Activated effector memory CD4-positive, alpha-beta T cell treated with Interleukin-2 at 50 U/mL for 16 hours (primary cell): ENCODE results near the gene TIMP2.
"Not testable (repeated sequence)": the region's sequence is repeated elsewhere in the genome, so short reads cannot be mapped to it uniquely, and the experiment has no call there.

Experiments used
- DNase-seq: peaks from one replicate; pipeline ENCODE4 v3.0.0-alpha.2; 2020

Gene TIMP2

GRCh38 chr17:78925662-78926555 is 722 bp upstream of the TIMP2 start:
- DNase-seq, result no peak

DNA sequence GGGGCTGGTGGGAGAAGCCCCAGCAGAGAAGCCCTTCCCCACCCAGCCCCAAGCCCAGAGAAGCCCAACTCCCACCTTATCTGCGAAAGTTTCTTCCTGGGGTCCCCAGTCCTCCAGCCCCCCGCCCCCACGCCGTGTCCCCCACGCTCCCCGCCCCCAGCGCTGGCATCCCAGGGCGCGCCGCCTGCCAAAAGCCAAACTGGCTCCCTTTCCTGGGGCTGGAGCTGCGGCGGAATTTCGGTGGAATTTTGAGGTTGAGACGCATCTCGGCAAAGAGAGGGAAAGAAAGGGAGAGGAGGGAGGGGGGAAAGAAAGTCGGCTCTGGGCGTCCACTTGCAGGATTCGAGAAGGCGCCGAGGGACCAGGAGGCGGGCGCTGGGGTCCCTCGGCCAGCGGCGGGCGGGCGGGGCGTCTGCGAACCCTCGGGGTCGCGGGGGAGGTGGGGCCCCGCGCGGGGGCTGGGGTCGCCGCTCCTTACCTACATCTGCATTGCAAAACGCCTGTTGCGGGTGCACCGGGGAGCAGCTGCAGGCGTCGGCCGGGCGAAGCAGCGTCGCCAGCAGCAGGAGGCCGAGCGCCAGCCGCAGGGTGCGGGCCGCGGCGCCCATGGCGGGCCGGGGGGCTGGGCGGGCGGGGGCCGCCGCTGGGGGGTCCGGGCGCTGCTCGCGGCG is 571 bp downstream of the TIMP2 start:
- DNase-seq, result no peak

DNA sequence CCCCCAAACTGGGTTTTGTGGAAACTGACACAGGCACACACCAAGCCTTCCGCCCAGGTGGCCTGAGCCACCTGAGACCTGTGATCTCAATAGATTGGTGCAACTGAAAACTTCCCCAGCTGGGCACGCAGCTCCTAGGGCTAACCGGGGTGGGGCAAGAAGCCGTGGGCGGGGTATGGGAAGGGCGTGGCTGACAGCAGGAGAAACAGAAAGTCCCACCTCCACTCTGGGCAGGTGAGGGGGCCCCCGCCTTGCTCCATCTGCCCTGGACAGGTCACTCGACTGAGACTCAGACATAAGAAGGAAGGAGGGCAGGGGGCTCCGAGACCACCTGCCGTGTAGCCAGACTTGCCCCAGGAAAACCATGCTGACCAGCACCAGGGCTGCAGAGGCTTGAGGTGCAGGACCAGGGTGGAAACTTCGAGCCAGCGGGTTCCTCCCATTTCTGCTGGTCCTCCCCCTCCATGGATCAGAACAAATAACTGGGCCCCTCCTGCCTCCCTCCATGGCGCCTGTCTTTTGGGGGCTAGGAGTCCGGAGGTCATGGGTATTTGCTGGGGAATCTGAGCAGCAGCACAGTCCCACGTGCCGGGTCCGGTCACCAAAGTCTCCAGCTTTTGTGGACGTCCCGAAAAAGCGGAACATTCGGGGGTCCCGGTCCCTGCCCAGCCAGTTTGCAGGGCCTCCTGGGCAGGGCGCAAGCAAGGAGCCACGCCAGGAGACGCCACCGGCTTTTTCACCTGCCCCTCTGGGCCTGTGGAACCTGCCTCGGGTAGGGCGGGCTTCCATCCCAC is 1.3 kb downstream of the TIMP2 start:
- peak; percentile 47 for DNase-seq

DNA sequence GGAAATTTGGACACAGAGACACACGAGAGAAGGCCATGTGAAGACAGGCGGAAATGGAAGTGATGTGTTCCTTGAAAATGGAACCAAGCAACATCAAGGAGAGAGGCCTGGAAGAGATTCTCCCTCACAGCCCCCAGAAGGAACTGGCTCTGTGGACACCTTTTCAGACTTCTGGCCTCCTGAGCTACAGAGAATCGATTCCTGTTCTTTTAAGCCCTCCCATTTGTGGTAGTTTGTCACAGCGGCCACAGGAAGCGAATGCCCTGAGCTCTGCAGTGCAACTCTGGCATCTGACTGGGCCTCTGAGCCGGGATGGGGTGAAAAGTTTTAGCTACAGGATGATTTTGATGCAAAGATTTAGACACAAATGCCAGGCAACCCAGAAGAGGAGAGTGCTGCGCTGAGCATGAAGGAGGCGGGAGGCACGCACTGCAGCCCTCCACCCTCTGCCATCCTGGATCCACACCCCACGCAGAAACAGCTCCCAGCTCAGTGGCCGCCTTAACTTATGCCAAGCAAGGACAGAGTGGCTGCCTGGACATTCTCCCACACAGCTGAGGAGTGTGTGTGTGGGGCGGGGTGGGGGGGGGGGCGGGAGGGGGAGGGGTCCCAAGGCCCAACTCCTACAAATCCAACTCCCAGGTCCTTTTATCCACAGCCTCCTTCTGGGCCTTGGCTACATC is 2.2 kb downstream of the TIMP2 start:
- no peak for DNase-seq

GRCh38 chr17:78921437-78921971 is 3.7 kb downstream of the TIMP2 start:
- DNase-seq, result no peak

DNA sequence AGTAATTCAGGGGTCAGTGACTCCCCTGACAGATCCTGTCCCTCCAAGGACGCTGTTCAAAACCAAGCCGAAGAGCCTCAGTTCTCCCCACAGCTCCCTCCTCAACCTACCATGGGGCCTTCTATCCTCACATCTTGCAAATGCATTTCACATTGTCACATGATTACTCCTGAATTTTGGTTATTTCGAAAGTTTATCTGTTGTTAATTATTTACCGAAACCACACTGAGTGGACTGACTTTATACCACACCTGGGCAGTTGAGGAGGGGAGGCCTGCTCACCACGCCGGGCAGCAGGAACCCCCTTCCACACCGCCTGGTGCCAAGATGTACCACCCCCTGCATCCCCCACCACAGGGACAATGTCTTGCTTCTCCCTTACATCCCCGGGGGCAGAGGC is 4.7 kb downstream of the TIMP2 start:
- DNase-seq, result no peak

- no peak for DNase-seq
These were observed 5.2 kb downstream of the TIMP2 start for GRCh38 chr17:78919861-78920450.

DNA sequence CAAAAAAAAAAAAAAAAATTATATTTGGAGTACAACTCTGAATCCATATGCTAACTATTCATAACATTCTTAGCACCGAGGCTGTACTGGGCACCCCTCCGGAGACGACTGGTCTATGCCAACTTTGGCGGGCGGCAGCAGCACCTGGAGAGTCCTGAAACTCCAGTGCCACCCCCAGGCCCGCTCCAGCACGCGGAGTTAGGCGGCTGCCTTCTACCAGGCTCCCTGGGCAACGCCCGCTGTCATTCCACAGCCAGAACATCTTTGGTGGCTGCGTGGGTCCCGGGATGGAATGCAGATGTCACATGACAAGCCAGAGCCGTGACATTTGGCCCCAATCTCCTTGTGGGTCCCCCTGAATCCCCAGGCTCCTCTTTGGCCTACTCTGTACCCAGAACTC is 6.2 kb downstream of the TIMP2 start:
- DNase-seq, result no peak

DNA sequence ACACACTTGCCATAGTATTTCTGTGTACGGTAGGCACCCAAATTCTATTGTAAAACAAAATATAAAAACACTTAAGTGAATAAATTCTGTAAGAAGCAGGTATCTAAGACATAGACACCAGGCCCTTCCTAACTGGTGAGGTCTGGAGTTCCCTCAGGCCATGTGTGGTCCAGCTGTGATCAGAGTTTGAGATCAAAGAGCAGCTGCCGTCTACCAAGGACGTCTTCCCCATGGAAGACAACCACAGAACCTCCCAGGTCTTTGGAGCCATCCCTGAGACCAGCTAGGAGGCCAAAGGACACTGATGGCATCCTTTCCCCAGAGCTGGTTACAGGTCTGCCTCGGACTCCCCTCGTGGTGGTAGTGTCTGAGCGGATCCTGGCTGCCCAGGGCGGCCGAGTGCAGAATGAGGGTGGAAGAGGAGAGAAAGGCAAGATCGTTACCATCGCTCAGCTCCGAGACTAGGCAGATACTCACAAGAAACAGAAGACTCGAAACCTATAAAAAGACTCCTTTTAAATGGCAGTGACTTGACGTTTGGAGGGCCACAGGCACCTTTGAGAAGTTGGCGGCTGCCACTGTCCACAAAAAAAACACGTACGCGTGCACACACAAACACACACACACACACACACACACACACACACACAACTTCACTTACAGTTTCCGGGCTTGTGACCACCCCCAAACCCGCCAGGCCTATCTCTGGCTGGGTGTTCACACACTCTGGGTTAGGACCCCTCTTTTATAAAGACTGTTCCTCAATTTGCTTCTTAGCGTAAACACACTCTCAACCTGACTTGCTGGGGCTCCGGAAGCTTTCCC is 7.5 kb downstream of the TIMP2 start:
- DNase-seq, result no peak

GRCh38 chr17:78915872-78916632 is 9.1 kb downstream of the TIMP2 start:
- DNase-seq, result no peak

DNA sequence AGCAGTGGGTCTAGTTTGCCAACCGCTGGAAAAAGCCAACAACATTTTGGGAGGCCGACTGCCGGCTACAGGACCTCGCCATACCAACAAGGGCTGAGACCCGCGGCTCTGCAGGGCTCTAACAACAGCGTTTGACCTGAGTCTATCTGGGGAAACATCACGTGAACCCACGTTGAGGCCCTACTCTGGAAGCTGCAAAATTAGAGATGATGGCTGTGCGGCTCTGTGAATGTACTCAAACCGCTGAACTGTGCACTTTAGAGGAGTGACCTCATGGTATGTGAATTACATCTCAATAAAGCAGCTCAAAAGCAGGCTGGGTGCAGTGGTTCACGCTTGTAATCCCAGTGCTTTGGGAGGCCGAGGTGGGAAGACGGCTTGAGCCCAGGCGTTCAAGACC is 12.1 kb downstream of the TIMP2 start:
- no peak for DNase-seq

DNA sequence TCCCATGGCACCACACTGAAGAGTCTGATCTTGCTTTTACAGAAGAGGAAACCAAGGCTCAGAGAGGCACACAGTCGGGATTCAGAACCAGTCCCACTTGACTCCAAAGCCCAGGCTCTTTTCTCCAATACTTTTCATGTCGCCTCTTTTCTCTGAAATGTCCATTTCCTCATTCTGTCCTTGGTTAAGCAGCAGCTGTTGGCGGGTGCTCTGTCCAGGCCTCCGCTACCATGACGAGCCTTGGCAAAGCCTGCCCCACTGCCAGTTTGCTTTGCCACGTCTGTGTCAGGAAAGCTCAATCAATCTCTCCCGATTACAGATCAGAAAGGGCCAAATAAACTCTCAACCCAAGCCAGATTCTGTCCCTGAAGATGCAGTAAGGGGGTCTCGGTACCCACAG is 13.1 kb downstream of the TIMP2 start:
- DNase-seq, result no peak

DNA sequence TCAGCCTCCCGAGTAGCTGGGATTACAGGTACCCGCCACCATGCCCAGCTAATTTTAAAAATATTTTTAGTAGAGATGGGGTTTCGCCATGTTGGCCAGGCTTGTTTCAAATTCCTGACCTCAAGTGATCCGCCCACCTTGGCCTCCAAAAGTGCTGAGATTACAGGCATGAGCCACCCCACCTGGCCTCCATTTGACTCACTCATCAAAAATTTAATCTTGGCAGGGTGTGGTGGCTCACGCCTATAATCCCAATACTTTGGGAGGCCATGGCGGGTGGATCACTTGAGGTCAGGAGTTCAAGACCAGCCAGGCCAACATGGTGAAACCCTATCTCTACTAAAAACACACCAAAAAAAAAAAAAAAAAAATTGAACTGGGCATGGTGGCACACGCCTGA is 13.6 kb downstream of the TIMP2 start:
- DNase-seq, result not testable (repeated sequence)

- no peak for DNase-seq
These were observed 14.5 kb downstream of the TIMP2 start for GRCh38 chr17:78910497-78911284.

- no peak for DNase-seq
These were observed 16.8 kb downstream of the TIMP2 start for GRCh38 chr17:78908426-78908825.

DNA sequence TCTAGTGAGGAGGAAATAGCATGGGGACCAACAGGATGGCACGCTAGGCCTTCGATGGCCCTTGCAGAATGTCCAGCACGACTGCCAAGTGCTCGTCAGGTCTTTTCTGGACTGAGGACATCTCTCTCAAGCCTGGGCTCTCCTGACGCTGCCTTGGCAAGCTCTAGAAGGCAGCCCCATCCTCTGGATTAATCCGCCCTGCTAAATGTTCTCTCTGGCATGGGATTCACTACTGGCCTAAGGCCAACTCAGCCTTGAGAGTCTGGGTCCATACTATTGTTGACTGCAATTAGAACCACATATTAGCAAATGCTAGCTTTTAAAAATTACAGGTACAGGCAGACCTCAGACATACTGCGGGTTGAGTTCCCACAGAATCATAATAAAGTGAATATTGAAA is 19.6 kb downstream of the TIMP2 start:
- no peak for DNase-seq

GRCh38 chr17:78905116-78905515 is 20.1 kb downstream of the TIMP2 start:
- no peak for DNase-seq

GRCh38 chr17:78904371-78904770 is 20.8 kb downstream of the TIMP2 start:
- DNase-seq, result no peak

DNA sequence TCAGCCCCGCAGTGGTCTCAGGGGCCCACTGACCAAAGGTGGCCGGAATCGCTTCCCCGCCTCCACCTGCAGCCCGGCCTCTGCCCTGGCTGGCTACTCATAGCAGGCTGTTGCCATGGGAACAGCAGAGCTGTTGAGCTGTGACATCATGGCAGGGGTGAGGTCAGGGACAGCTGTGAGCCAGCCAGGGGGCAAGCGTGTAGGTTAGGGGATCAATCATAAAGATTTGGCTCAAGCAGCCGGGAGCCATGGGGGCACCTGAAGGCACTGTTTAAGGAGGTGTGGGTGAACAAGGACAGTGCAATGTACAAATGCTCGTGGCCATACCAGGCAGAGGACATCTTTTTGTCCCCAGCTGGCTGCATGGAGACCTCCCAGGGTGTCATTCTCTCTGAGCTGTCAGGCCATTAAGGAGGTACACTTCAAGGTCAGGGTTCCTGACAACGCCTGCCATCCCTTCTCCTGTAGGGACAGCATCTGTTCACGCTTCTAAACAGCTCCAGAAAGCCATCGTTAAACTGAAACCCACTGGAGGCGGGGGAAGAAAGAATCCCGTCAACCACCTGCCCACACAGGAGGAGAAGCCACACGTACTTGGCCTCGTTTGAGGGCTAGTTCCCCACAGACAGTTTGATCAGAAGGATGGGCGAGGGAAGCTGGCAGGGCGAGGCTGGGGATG is 21.9 kb downstream of the TIMP2 start, which contains the start of gene CEP295NL:
TSS of gene CEP295NL (minus strand) at position 101 of the 679 bp plus-strand sequence. CDS start 1,373 bp downstream, outside the sequence.
- DNase-seq, result no peak
